PC-3 (cell line): ENCODE results near the gene TAF1. TPM values are rescaled to one million over a fixed set of nuclear protein-coding genes. Genes with fewer than 3 reads are reported as not detected.
"Not testable (repeated sequence)": the region's sequence is repeated elsewhere in the genome, so short reads cannot be mapped to it uniquely, and the experiment has no call there.

Experiments used
- ATAC-seq: fragments of 200-7000 bp; cut with Tn5 transposase; 2 replicates; pipeline ENCODE4 v1.9.1; 2020; ENCODE audit warnings: mild to moderate bottlenecking, moderate library complexity
- BruUV-seq: library from RNA; stranded (reverse); fragments of 400-500 nt; replicated peaks from 2 replicates; lab custom pipeline; 2021; lab: Mats Ljungman, UMichigan
- CTCF ChIA-PET: fragments of 300-600 bp; sonication (Branson Sonifier 250); formaldehyde crosslinking; loops from one replicate; lab custom pipeline; 2022; ENCODE audit warnings: antibody characterized with exemption; lab: Charles Lee
- POLR2A ChIA-PET: fragments of 300-600 bp; sonication (Branson Sonifier 250); formaldehyde crosslinking; loops from one replicate; lab custom pipeline; 2022; ENCODE audit warnings: antibody characterized with exemption; ENCODE audit not compliant: unreplicated experiment; lab: Charles Lee
- DNase-seq: peaks from one replicate; pipeline ENCODE4 v3.0.0-alpha.2; 2015
- H2AFZ ChIP-seq: fragments of 300-600 bp; sonication (generic); 2 replicates; pipeline ENCODE4 v1.6.0; 2016; ENCODE audit warnings: antibody characterized with exemption, low read length
- H3F3A ChIP-seq: fragments of 300-600 bp; sonication (generic); one replicate; pipeline ENCODE4 v1.6.0; 2017; ENCODE audit warnings: antibody characterized with exemption, low read length, control low read depth, mild to moderate bottlenecking; ENCODE audit not compliant: unreplicated experiment
- H3K27ac ChIP-seq: fragments of 300-600 bp; sonication (generic); 2 replicates; pipeline ENCODE4 v1.5.1; 2016; ENCODE audit warnings: mild to moderate bottlenecking, low read length
- H3K27me3 ChIP-seq: fragments of 300-600 bp; sonication (generic); 2 replicates; pipeline ENCODE4 v1.6.1; 2016; ENCODE audit warnings: low read length, mixed read lengths
- H3K36me3 ChIP-seq: fragments of 300-600 bp; sonication (generic); 2 replicates; pipeline ENCODE4 v1.6.1; 2016; ENCODE audit warnings: low read depth, mixed run types, low read length, mixed read lengths
- H3K4me1 ChIP-seq: fragments of 300-600 bp; sonication (generic); 2 replicates; pipeline ENCODE4 v1.5.1; 2016; ENCODE audit warnings: low read length; ENCODE audit not compliant: insufficient read depth
- H3K4me2 ChIP-seq: fragments of 300-600 bp; sonication (generic); 2 replicates; pipeline ENCODE4 v1.6.0; 2016; ENCODE audit warnings: low read length
- H3K4me3 ChIP-seq: fragments of 300-600 bp; sonication (generic); 2 replicates; pipeline ENCODE4 v1.5.1; 2016; ENCODE audit warnings: mild to moderate bottlenecking, low read length, mixed read lengths
- H3K79me2 ChIP-seq: fragments of 300-600 bp; sonication (generic); 2 replicates; pipeline ENCODE4 v1.6.1; 2017; ENCODE audit warnings: low read length, mixed read lengths
- H3K9ac ChIP-seq: fragments of 300-600 bp; sonication (generic); 2 replicates; pipeline ENCODE4 v1.6.0; 2016; ENCODE audit warnings: mild to moderate bottlenecking, low read length
- H3K9me2 ChIP-seq: fragments of 300-600 bp; sonication (generic); replicated peaks from 2 replicates; pipeline ENCODE4 v1.6.1; 2016; ENCODE audit warnings: mixed run types, low read length, mixed read lengths
- H3K9me3 ChIP-seq: fragments of 300-600 bp; sonication (generic); 2 replicates; pipeline ENCODE4 v1.6.1; 2016; ENCODE audit warnings: low read length, mixed read lengths
- H4K20me1 ChIP-seq: fragments of 300-600 bp; sonication (generic); 2 replicates; pipeline ENCODE4 v1.6.1; 2016; ENCODE audit warnings: low read length, mixed read lengths
- EZH2 ChIP-seq: fragments of 300-600 bp; sonication (generic); IDR thresholded peaks from one replicate; pipeline ENCODE4 v1.6.1; 2017; ENCODE audit warnings: antibody characterized with exemption, mild to moderate bottlenecking, low read length; ENCODE audit not compliant: unreplicated experiment
- EZH2phosphoT487 ChIP-seq: fragments of 300-600 bp; sonication (generic); IDR thresholded peaks from 2 replicates; pipeline ENCODE4 v1.6.1; 2018; ENCODE audit warnings: mild to moderate bottlenecking, antibody characterized with exemption, low read length, borderline replicate concordance
- intact Hi-C: fragments of 100-400 bp; cut with micrococcal nuclease; formaldehyde crosslinking; loops from 2 replicates; pipeline ENCODE4 v1.9.0; 2023
- total RNA-seq: library from RNA; depleted of rRNA; stranded (reverse); fragments of >200 nt; gene quantifications from 2 replicates; pipeline ENCODE4 v1.2.3, GENCODE V29; 2014
- TF ChIP-seq, protein P1 (sequence below): fragments of 300-600 bp; sonication (generic); conservative IDR thresholded peaks from 2 replicates; pipeline ENCODE4 v1.5.1; 2017; ENCODE audit warnings: antibody characterized with exemption, low read depth, mild to moderate bottlenecking, low read length

Gene TAF1
- total RNA-seq, 1 experiment from 2014 or later, result 36.8 TPM

DNA sequence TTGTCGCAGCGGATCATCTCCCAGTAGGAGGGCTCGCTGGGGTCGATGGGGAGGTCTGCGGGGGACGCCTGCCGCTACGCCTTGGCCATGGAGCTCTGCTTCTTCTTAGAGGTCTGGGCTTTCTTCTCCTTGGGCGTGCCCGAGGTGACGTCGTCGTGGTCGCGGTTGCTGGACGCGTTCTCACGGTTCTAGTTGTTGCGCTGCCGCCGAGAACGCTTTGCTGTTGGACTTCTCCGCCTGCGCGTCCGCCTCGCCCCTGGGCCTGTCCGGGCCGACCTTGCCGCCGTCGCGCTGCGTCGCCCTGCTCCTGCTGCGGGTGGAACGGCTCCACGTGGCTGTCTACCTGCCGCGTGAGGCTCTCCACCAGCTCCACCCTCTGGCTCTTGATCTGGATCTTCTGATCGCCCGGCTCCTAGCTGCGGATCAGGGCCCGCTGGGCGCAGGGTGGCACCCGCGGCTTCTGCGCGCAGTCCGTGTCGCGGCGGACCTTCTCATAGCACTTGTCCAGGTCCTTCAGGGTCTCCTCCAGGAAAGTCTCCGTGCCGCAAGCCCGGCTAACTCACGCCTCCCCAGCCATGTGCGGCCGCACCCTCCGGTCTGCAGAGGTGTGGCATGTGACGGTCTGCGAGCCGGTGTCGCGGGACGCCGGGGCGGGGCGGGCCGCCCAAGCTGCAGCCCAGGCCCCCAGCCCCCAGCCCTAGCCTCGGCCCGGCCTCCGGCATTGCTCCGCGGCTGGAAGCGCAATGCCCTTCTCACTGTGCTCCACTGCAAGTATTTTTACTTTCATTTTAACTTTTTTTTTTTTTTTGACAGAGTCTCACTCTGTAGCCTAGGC lies 126.3 kb downstream of the TAF1 start:
- peak; percentile 76 for ATAC-seq
- no peaks in the 10 kb centered on the region for H3K9me3 ChIP-seq
- DNase-seq, result peak; percentile 39
- H3K4me1 ChIP-seq, result no peaks in the 10 kb centered on the region
- H3K79me2 ChIP-seq, result no peaks in the 10 kb centered on the region
- H3F3A ChIP-seq, result no peaks in the 10 kb centered on the region
- no TSS peak for BruUV-seq
- ChIA-PET CTCF (no interaction called here), POLR2A (interaction anchor here (0.6 kb wide), 3 partner anchors 18 to 639 kb away, joined by 4 to 8 read pairs (median 4); partner anchors contain the start of gene RTL5)
- no peak for TF ChIP-seq EZH2phosphoT487
- H3K9me2 ChIP-seq, result no peaks in the 10 kb centered on the region
- peak overlapping the region; percentile 88 for H3K4me2 ChIP-seq
- intact Hi-C loops, result no loop called here
- H3K36me3 ChIP-seq, result no peaks in the 10 kb centered on the region
- H3K27me3 ChIP-seq, result no peaks in the 10 kb centered on the region
- peak overlapping the region; percentile 69 for H3K4me3 ChIP-seq
- H3K9ac ChIP-seq, result peak overlapping the region; percentile 66
- no peak overlapping the region for H3K27ac ChIP-seq
- peak overlapping the region; percentile 93 for H2AFZ ChIP-seq
- H4K20me1 ChIP-seq, result no peaks in the 10 kb centered on the region

DNA sequence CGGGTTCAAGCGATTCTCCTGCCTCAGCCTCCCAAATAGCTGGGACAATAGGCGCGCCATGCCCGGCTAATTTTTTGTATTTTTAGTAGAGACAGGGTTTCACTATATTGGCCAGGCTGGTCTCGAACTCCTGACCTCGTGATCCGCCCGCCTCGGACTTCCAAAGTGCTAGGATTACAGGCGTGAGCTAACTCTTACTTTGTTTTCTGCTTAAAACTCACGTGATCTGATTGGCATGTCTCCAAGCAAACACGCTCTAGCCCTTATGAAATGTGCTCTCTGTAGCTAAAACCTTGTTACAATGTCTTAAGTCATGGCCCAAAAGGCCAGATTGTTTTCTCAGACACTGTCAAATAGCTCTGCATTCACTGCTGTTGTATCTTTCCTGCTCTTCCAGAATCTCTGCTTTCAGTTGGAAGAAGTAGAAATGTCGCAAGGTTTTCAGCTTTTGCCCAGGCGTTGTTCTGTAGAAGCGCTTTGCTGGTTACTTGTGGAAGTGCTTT lies 127.0 kb downstream of the TAF1 start:
- no peaks in the 10 kb centered on the region for H3F3A ChIP-seq
- H3K36me3 ChIP-seq, result no peaks in the 10 kb centered on the region
- no TSS peak for BruUV-seq
- no peak overlapping the region for H3K27ac ChIP-seq
- H2AFZ ChIP-seq, result peak overlapping the region; percentile 93
- no peaks in the 10 kb centered on the region for H3K9me3 ChIP-seq
- no peaks in the 10 kb centered on the region for H3K9me2 ChIP-seq
- TF ChIP-seq, protein P1, sequence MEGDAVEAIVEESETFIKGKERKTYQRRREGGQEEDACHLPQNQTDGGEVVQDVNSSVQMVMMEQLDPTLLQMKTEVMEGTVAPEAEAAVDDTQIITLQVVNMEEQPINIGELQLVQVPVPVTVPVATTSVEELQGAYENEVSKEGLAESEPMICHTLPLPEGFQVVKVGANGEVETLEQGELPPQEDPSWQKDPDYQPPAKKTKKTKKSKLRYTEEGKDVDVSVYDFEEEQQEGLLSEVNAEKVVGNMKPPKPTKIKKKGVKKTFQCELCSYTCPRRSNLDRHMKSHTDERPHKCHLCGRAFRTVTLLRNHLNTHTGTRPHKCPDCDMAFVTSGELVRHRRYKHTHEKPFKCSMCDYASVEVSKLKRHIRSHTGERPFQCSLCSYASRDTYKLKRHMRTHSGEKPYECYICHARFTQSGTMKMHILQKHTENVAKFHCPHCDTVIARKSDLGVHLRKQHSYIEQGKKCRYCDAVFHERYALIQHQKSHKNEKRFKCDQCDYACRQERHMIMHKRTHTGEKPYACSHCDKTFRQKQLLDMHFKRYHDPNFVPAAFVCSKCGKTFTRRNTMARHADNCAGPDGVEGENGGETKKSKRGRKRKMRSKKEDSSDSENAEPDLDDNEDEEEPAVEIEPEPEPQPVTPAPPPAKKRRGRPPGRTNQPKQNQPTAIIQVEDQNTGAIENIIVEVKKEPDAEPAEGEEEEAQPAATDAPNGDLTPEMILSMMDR, result no peak
- TF ChIP-seq EZH2 (no peak), EZH2phosphoT487 (no peak)
- H4K20me1 ChIP-seq, result no peaks in the 10 kb centered on the region
- ChIA-PET POLR2A (interaction anchor here (0.6 kb wide), 1 partner anchor 45 kb away, joined by 4 read pairs; no protein-coding TSS in a partner anchor), CTCF (no interaction called here)
- no peaks in the 10 kb centered on the region for H3K4me1 ChIP-seq
- ATAC-seq, result no peak; the same call in 1 of the 2 replicates
- peak overlapping the region; percentile 66 for H3K9ac ChIP-seq
- peak overlapping the region; percentile 88 for H3K4me2 ChIP-seq
- peak overlapping the region; percentile 69 for H3K4me3 ChIP-seq
- H3K79me2 ChIP-seq, result no peaks in the 10 kb centered on the region
- no peak for DNase-seq
- no peaks in the 10 kb centered on the region for H3K27me3 ChIP-seq
- intact Hi-C loops, result no loop called here

GRCh38 chrX:71495979-71496378 lies 129.8 kb downstream of the TAF1 start:
- H3K27me3 ChIP-seq, POLR2A ChIA-PET, CTCF ChIA-PET, H3K27ac ChIP-seq, DNase-seq, H3K9ac ChIP-seq, intact Hi-C loops, H4K20me1 ChIP-seq, H3K4me3 ChIP-seq, H3K4me2 ChIP-seq, H3K9me2 ChIP-seq, H3K79me2 ChIP-seq, ATAC-seq, H3F3A ChIP-seq, H3K36me3 ChIP-seq, H3K9me3 ChIP-seq, H3K4me1 ChIP-seq, H2AFZ ChIP-seq, BruUV-seq: not testable (repeated sequence)
